GM15510 (cell line): ENCODE results near the gene C9orf78.
A peak's percentile ranks its signal among the peaks of the same experiment; 100 is the strongest.

Experiments used
- POLR2A ChIP-seq: IDR thresholded peaks from 3 replicates; pipeline ENCODE4 v1.6.1; 2011; ENCODE audit warnings: borderline replicate concordance; ENCODE audit not compliant: insufficient read length; ENCODE audit errors: extremely low read depth

Gene C9orf78

GRCh38 chr9:129814432-129815223 lies 20.4 kb downstream of the C9orf78 start:
- no peak for TF ChIP-seq POLR2A

GRCh38 chr9:129813661-129814060 lies 21.4 kb downstream of the C9orf78 start:
- no peak for TF ChIP-seq POLR2A

- TF ChIP-seq POLR2A: no peak
Observed at GRCh38 chr9:129812385-129812784, 22.7 kb downstream of the C9orf78 start.

GRCh38 chr9:129811967-129812363 lies 23.1 kb downstream of the C9orf78 start:
- TF ChIP-seq POLR2A: no peak

GRCh38 chr9:129810788-129811187 lies 24.3 kb downstream of the C9orf78 start:
- TF ChIP-seq POLR2A: no peak

GRCh38 chr9:129810116-129810515 lies 25.0 kb downstream of the C9orf78 start:
- TF ChIP-seq POLR2A: no peak

GRCh38 chr9:129809346-129809745 lies 25.7 kb downstream of the C9orf78 start:
- TF ChIP-seq POLR2A: no peak

GRCh38 chr9:129806061-129806460 lies 29.0 kb downstream of the C9orf78 start:
- TF ChIP-seq POLR2A: no peak

GRCh38 chr9:129803676-129804060 lies 31.4 kb downstream of the C9orf78 start:
- no peak for TF ChIP-seq POLR2A

GRCh38 chr9:129802833-129803675 lies 32.0 kb downstream of the C9orf78 start, which contains the start of gene TOR1B:
TSS of gene TOR1B (plus strand) at chr9:129803184. CDS start at chr9:129803213, 29 bp downstream.
- TF ChIP-seq POLR2A: peak; percentile 89

- TF ChIP-seq POLR2A: no peak
Observed at GRCh38 chr9:129801504-129801903, 33.6 kb downstream of the C9orf78 start.

- no peak for TF ChIP-seq POLR2A
Observed at GRCh38 chr9:129798973-129799372, 36.1 kb downstream of the C9orf78 start.

- TF ChIP-seq POLR2A: no peak
Observed at GRCh38 chr9:129794549-129794948, 40.5 kb downstream of the C9orf78 start.

GRCh38 chr9:129786481-129786880 lies 48.6 kb downstream of the C9orf78 start:
- no peak for TF ChIP-seq POLR2A

GRCh38 chr9:129785866-129786265 lies 49.2 kb downstream of the C9orf78 start:
- no peak for TF ChIP-seq POLR2A
